RWPE2 (cell line): ENCODE results near the gene SORCS1.

ENCODE experiments used
- ATAC-seq: fragments of 200-7000 bp; cut with Tn5 transposase; 3 replicates; pipeline ENCODE4 v1.9.1; 2021; ENCODE audit warnings: low read depth
- DNase-seq: peaks from one replicate; pipeline ENCODE4 v3.0.0-alpha.2; 2020; ENCODE audit warnings: low spot score
- H3K27ac ChIP-seq: fragments of 450-650 bp; 2 replicates; pipeline ENCODE4 v1.5.1; 2017; ENCODE audit warnings: mild to moderate bottlenecking; ENCODE audit not compliant: poor library complexity, severe bottlenecking
- H3K27me3 ChIP-seq: fragments of 250-450 bp; sonication (Bioruptor Pico); 2 replicates; pipeline ENCODE4 v1.5.1; 2021; ENCODE audit warnings: mild to moderate bottlenecking, moderate library complexity; ENCODE audit not compliant: insufficient read depth, poor library complexity, severe bottlenecking
- H3K36me3 ChIP-seq: fragments of 250-450 bp; sonication (Bioruptor Pico); 2 replicates; pipeline ENCODE4 v1.5.1; 2020; ENCODE audit warnings: low read depth, mild to moderate bottlenecking, moderate library complexity
- H3K4me1 ChIP-seq: fragments of 250-450 bp; sonication (Bioruptor Pico); 2 replicates; pipeline ENCODE4 v1.5.1; 2021; ENCODE audit warnings: mild to moderate bottlenecking, moderate library complexity; ENCODE audit not compliant: insufficient read depth, poor library complexity, severe bottlenecking
- H3K4me3 ChIP-seq: fragments of 250-450 bp; sonication (Bioruptor Pico); 2 replicates; pipeline ENCODE4 v1.5.1; 2021; ENCODE audit warnings: mild to moderate bottlenecking, moderate library complexity; ENCODE audit not compliant: severe bottlenecking
- H3K9me3 ChIP-seq: fragments of 250-450 bp; sonication (Bioruptor Pico); 2 replicates; pipeline ENCODE4 v1.5.1; 2021; ENCODE audit warnings: mild to moderate bottlenecking, moderate library complexity; ENCODE audit not compliant: severe bottlenecking
- TF ChIP-seq, protein P1 (sequence below): fragments of 450-650 bp; IDR thresholded peaks from one replicate; pipeline ENCODE4 v1.5.1; 2017; ENCODE audit warnings: mild to moderate bottlenecking, moderate library complexity; ENCODE audit not compliant: poor library complexity, severe bottlenecking

SORCS1 gene

DNA sequence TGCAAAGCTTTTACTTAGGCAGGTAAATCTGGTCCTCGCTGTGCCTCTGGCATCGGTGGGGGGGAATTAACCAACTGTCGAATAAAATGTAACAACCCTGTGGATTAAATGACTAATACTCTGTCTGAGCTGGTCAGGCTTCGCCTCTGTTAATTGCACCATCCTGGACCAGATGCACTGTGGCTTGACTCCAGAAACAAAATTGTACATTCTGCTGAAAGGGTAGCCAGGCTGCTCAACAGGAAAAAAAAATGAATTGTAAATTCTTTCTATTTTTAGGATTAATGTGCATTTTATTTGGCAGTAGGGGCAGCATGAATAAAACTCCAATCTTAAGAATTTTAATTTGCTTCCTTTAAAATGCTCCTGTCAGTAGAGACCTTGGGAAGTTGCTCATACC lies 389.4 kb downstream of the SORCS1 start:
- Histone ChIP-seq H3K4me1 (no peaks in the 10 kb centered on the region), H3K36me3 (no peaks in the 10 kb centered on the region), H3K9me3 (no peaks in the 10 kb centered on the region), H3K27me3 (no peaks in the 10 kb centered on the region), H3K27ac (no peak overlapping the region), H3K4me3 (no peak overlapping the region)
- ATAC-seq (0 out of 3 replicates have a peak, but pooled peaks have one; percentile 27), DNase-seq (no peak)
- TF ChIP-seq, protein P1, sequence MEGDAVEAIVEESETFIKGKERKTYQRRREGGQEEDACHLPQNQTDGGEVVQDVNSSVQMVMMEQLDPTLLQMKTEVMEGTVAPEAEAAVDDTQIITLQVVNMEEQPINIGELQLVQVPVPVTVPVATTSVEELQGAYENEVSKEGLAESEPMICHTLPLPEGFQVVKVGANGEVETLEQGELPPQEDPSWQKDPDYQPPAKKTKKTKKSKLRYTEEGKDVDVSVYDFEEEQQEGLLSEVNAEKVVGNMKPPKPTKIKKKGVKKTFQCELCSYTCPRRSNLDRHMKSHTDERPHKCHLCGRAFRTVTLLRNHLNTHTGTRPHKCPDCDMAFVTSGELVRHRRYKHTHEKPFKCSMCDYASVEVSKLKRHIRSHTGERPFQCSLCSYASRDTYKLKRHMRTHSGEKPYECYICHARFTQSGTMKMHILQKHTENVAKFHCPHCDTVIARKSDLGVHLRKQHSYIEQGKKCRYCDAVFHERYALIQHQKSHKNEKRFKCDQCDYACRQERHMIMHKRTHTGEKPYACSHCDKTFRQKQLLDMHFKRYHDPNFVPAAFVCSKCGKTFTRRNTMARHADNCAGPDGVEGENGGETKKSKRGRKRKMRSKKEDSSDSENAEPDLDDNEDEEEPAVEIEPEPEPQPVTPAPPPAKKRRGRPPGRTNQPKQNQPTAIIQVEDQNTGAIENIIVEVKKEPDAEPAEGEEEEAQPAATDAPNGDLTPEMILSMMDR: no peak

DNA sequence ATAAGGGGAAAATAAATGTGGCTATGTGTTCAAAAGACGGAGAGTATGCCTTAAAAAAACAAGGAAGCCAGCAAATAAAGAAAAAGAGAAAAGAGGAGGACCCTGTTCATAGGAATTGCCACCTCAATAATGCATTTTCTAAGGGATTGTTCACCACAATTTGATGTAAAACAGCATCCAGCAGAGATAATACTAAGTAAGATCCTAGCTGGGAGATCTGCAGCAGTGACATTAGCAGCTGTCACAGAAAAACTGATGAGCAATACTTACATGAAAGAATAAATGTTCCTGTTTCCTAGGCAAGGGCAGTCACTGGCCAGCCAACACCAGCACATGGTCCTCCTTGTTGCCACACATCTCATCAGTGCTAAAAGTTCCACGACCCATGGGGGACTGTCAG lies 391.5 kb downstream of the SORCS1 start:
- Histone ChIP-seq H3K27me3 (no peaks in the 10 kb centered on the region), H3K4me1 (no peaks in the 10 kb centered on the region), H3K36me3 (no peaks in the 10 kb centered on the region), H3K27ac (no peak overlapping the region), H3K9me3 (no peaks in the 10 kb centered on the region), H3K4me3 (no peak overlapping the region)
- no peak for ATAC-seq
- no peak for DNase-seq
- TF ChIP-seq, protein P1: no peak

DNA sequence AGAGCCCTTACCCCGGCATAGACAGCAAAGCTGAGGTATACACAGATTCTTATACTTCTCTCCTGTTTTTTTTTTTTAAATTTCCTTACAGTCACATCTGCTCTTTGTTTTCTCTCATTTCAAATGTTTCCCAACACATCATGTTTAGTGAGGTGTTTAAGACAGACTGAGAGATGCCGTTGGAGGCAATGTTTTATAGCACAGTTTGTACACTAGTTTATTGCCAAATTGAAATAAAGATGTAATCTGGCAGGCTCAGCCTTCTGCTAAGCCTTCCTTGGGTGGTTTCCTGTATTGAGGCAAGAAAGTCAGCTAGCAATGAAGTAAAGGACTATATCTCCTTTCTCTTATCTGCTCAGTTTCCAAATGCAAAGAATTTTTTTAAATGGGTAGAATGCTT lies 393.4 kb downstream of the SORCS1 start:
- Histone ChIP-seq H3K9me3 (no peaks in the 10 kb centered on the region), H3K4me3 (no peak overlapping the region), H3K4me1 (no peaks in the 10 kb centered on the region), H3K27me3 (no peaks in the 10 kb centered on the region), H3K36me3 (no peaks in the 10 kb centered on the region), H3K27ac (no peak overlapping the region)
- TF ChIP-seq, protein P1: no peak
- DNase-seq (no peak), ATAC-seq (no peak)

- TF ChIP-seq, protein P1: no peak
- Histone ChIP-seq H3K36me3 (no peaks in the 10 kb centered on the region), H3K4me3 (no peak overlapping the region), H3K27ac (no peak overlapping the region), H3K27me3 (no peaks in the 10 kb centered on the region), H3K4me1 (no peaks in the 10 kb centered on the region), H3K9me3 (no peaks in the 10 kb centered on the region)
- no peak for DNase-seq
- ATAC-seq: no peak
Observed at GRCh38 chr10:106768204-106768603, 396.3 kb downstream of the SORCS1 start.

- H3K27ac ChIP-seq: no peak overlapping the region
- H3K36me3 ChIP-seq: no peaks in the 10 kb centered on the region
- no peak overlapping the region for H3K4me3 ChIP-seq
- no peak for DNase-seq
- no peaks in the 10 kb centered on the region for H3K27me3 ChIP-seq
- TF ChIP-seq, protein P1: no peak
- no peaks in the 10 kb centered on the region for H3K9me3 ChIP-seq
- no peaks in the 10 kb centered on the region for H3K4me1 ChIP-seq
- no peak for ATAC-seq
Observed at GRCh38 chr10:106765928-106766327, 398.6 kb downstream of the SORCS1 start.
